K562 (cell line): ENCODE results near the gene ARSK. TPM values are rescaled to one million over a fixed set of nuclear protein-coding genes. Genes with fewer than 3 reads are reported as not detected.

ENCODE experiments used
- ARHGAP35 ChIP-seq: fragments of 450-650 bp; IDR thresholded peaks from 2 replicates; pipeline ENCODE4 v1.6.1; 2018; ENCODE audit not compliant: partially characterized antibody
- CGGBP1 ChIP-seq: fragments of 250-450 bp; sonication (Bioruptor Pico); IDR thresholded peaks from 2 replicates; pipeline ENCODE4 v1.9.0; 2021; ENCODE audit warnings: mild to moderate bottlenecking
- CREB3 ChIP-seq: fragments of 450-650 bp; conservative IDR thresholded peaks from 2 replicates; pipeline ENCODE4 v1.6.1; 2016; ENCODE audit warnings: missing genetic modification characterization, low read depth, mild to moderate bottlenecking, missing compliant biosample characterization, moderate library complexity
- HCFC1 ChIP-seq: IDR thresholded peaks from 2 replicates; pipeline ENCODE4 v1.6.1; 2012; ENCODE audit warnings: low read depth, low read length, improper control_type of control experiment
- MAFF ChIP-seq: IDR thresholded peaks from 2 replicates; pipeline ENCODE4 v1.6.1; 2012; ENCODE audit warnings: low read length, improper control_type of control experiment
- MAX ChIP-seq: sonication (generic); formaldehyde crosslinking; IDR thresholded peaks from 2 replicates; pipeline ENCODE4 v1.9.0; 2022; ENCODE audit warnings: mild to moderate bottlenecking, missing genetic modification reagents
- MCM3 ChIP-seq: fragments of 450-650 bp; IDR thresholded peaks from 2 replicates; pipeline ENCODE4 v1.6.1; 2016
- MTA1 ChIP-seq: fragments of 450-650 bp; IDR thresholded peaks from 2 replicates; pipeline ENCODE4 v1.6.1; 2017; ENCODE audit warnings: borderline replicate concordance
- MTF1 ChIP-seq: fragments of 250-450 bp; sonication (Bioruptor Pico); IDR thresholded peaks from 2 replicates; pipeline ENCODE4 v1.9.0; 2021; ENCODE audit warnings: moderate library complexity, mild to moderate bottlenecking, inconsistent platforms, borderline replicate concordance
- SP1 ChIP-seq: sonication (generic); formaldehyde crosslinking; IDR thresholded peaks from 2 replicates; pipeline ENCODE4 v1.8.1; 2022; ENCODE audit warnings: mild to moderate bottlenecking, missing genetic modification reagents
- ZEB2 ChIP-seq: fragments of 450-650 bp; IDR thresholded peaks from 2 replicates; pipeline ENCODE4 v1.6.1; 2016
- ZNF274 ChIP-seq: IDR thresholded peaks from 2 replicates; pipeline ENCODE4 v1.6.1; 2011; ENCODE audit warnings: low read depth, mild to moderate bottlenecking, low read length, moderate library complexity, borderline replicate concordance
- ZNF282 ChIP-seq: sonication (generic); formaldehyde crosslinking; IDR thresholded peaks from 2 replicates; pipeline ENCODE4 v1.8.1; 2023; ENCODE audit warnings: missing genetic modification reagents
- polyA plus RNA-seq, 8 experiments: library from polyadenylated mRNA; depleted of rRNA in 4 of 8; stranded (reverse) in 5 of 8; unstranded in 3 of 8; fragments of >200 nt; fragmentation: Nextera tagmentation in 2 of 8; fragmentation: Illumina TruSeq in 1 of 8; extraction: Ambion mirVana in 2 of 8; extraction: Trizol in 1 of 8; gene quantifications; 2 replicates each; pipeline versions ENCODE4 v1.2.1 to v1.2.3, GENCODE V29; 2011 to 2014; ENCODE audit warnings: inconsistent platforms in 1 of 8, missing spikeins in 1 of 8
- total RNA-seq, 7 experiments: library from RNA; depleted of rRNA in 6 of 7; stranded (reverse); fragments of >200 nt in 6 of 7; fragmentation: Illumina TruSeq in 2 of 7; extraction: Trizol in 2 of 7; gene quantifications; 2 replicates each; pipeline versions ENCODE4 v1.2.1 to v1.2.3, GENCODE V29; 2011 to 2021; ENCODE audit warnings: low replicate concordance in 1 of 7
- TF ChIP-seq, protein P1 (sequence below): fragments of 150-350 bp; conservative IDR thresholded peaks from 2 replicates; pipeline ENCODE4 v1.6.1; 2014; ENCODE audit warnings: low read length
- TF ChIP-seq, protein P2 (sequence below): fragments of 250-450 bp; sonication (Bioruptor Pico); IDR thresholded peaks from 2 replicates; pipeline ENCODE4 v1.8.0; 2021; ENCODE audit warnings: mild to moderate bottlenecking, moderate library complexity
- TF ChIP-seq, protein P3 (sequence below), 2 experiments: fragments of 450-650 bp in 1 of 2; sonication (generic) in 1 of 2; formaldehyde crosslinking; conservative IDR thresholded peaks; 2 replicates each; pipeline versions ENCODE4 v1.4.0 to v1.8.1; 2020 to 2022; ENCODE audit warnings: mild to moderate bottlenecking in 1 of 2, missing genetic modification reagents in 1 of 2

Gene ARSK
- total and polyA plus RNA-seq, 9 of the 15 experiments (the other 6 are each of a cell fraction or from before 2014, with no cell fraction given), result 2.7 to 9.4 (median 7.1) TPM

DNA sequence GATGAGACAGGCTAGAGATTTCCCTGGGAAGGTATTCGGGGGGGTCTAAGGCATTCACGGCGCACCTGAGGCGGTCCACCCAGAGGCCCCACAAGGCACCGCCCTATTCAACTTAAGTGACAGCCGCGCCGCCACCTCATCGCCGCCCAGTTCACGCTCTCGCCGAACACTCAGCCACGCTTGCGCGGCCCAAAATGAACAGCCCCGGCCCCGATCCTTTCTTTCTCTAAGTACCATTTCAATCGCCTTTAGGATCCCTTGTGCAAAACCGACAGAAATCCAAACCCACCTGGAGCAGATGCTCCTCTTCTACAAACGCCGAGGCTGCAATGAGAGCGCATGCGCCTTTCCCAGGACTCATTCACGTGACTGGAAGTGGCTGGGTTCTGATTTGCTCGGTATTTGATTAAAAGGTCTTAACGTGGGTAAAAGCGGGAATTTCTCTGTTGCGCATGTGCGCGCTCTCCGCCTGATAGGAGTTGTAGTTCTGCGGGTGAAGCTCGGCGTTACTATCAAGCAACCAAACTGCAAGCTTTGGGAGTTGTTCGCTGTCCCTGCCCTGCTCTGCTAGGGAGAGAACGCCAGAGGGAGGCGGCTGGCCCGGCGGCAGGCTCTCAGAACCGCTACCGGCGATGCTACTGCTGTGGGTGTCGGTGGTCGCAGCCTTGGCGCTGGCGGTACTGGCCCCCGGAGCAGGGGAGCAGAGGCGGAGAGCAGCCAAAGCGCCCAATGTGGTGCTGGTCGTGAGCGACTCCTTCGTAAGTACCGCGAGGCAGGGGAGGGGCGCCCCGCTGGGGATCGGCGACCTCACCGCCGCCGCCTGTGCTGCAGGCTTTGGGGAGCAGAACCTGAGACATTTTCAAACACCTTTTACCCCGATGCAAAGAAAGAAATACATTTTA, at the start of gene ARSK, which contains the start of gene SKIC3 (continued):
- TF ChIP-seq MAX (CRISPR knock-in tag) (peak; percentile 96), CREB3 (no peak), SP1 (CRISPR knock-in tag) (peak; percentile 76), ZNF274 (no peak), CGGBP1 (CRISPR knock-in tag) (0 out of 2 replicates have a peak, but pooled peaks have one; percentile 28), MTA1 (no peak; the same call in 1 of the 2 replicates), HCFC1 (peak; percentile 93), MTF1 (no peak), ZNF282 (no peak), ARHGAP35 (no peak), MAFF (no peak), MCM3 (no peak), ZEB2 (no peak; the same call in 1 of the 2 replicates)
- TF ChIP-seq, protein P1, sequence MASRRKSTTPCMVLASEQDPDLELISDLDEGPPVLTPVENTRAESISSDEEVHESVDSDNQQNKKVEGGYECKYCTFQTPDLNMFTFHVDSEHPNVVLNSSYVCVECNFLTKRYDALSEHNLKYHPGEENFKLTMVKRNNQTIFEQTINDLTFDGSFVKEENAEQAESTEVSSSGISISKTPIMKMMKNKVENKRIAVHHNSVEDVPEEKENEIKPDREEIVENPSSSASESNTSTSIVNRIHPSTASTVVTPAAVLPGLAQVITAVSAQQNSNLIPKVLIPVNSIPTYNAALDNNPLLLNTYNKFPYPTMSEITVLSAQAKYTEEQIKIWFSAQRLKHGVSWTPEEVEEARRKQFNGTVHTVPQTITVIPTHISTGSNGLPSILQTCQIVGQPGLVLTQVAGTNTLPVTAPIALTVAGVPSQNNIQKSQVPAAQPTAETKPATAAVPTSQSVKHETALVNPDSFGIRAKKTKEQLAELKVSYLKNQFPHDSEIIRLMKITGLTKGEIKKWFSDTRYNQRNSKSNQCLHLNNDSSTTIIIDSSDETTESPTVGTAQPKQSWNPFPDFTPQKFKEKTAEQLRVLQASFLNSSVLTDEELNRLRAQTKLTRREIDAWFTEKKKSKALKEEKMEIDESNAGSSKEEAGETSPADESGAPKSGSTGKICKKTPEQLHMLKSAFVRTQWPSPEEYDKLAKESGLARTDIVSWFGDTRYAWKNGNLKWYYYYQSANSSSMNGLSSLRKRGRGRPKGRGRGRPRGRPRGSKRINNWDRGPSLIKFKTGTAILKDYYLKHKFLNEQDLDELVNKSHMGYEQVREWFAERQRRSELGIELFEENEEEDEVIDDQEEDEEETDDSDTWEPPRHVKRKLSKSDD, result peak; percentile 15; the same call in 1 of the 2 replicates
- TF ChIP-seq, protein P2, sequence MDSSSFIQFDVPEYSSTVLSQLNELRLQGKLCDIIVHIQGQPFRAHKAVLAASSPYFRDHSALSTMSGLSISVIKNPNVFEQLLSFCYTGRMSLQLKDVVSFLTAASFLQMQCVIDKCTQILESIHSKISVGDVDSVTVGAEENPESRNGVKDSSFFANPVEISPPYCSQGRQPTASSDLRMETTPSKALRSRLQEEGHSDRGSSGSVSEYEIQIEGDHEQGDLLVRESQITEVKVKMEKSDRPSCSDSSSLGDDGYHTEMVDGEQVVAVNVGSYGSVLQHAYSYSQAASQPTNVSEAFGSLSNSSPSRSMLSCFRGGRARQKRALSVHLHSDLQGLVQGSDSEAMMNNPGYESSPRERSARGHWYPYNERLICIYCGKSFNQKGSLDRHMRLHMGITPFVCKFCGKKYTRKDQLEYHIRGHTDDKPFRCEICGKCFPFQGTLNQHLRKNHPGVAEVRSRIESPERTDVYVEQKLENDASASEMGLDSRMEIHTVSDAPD (CRISPR knock-in tag), result no peak
- TF ChIP-seq, protein P3, sequence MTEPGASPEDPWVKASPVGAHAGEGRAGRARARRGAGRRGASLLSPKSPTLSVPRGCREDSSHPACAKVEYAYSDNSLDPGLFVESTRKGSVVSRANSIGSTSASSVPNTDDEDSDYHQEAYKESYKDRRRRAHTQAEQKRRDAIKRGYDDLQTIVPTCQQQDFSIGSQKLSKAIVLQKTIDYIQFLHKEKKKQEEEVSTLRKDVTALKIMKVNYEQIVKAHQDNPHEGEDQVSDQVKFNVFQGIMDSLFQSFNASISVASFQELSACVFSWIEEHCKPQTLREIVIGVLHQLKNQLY (CRISPR knock-in tag; conservative IDR thresholded peaks at IDR 0.05), result no peak
